Left lung (tissue), 10 donors: ENCODE data around the gene EXOC3. TPM values are rescaled to one million over a fixed set of nuclear protein-coding genes. Genes with fewer than 3 reads are reported as not detected.

Source experiments
- ATAC-seq: fragments of 200-7000 bp; cut with Tn5 transposase; one replicate; pipeline ENCODE4 v1.9.1; 2020; ENCODE audit warnings: moderate library complexity
- DNase-seq, 4 donors: peaks; one replicate each; pipeline ENCODE4 v3.0.0-alpha.2; 2013 to 2020
- H3K27ac ChIP-seq, 2 donors: fragments of 200-600 bp; sonication (generic) in 1 of 2; one replicate each; pipeline versions ENCODE4 v1.5.0 to v1.8.0; 2020 to 2021
- H3K27me3 ChIP-seq, 2 donors: fragments of 200-600 bp; sonication (generic) in 1 of 2; one replicate each; pipeline versions ENCODE4 v1.5.0 to v1.8.0; 2020 to 2021
- H3K36me3 ChIP-seq, 2 donors: fragments of 200-600 bp; sonication (generic) in 1 of 2; one replicate each; pipeline versions ENCODE4 v1.5.0 to v1.8.0; 2020 to 2021
- H3K4me1 ChIP-seq, 2 donors: fragments of 200-600 bp; one replicate each; pipeline ENCODE4 v1.8.0; 2021
- H3K4me3 ChIP-seq, 2 donors: fragments of 200-600 bp; sonication (generic) in 1 of 2; one replicate each; pipeline versions ENCODE4 v1.5.0 to v1.8.0; 2020 to 2021; ENCODE audit warnings: mild to moderate bottlenecking in 1 of 2
- H3K9me3 ChIP-seq, 2 donors: fragments of 200-600 bp; sonication (generic) in 1 of 2; one replicate each; pipeline versions ENCODE4 v1.5.0 to v1.8.0; 2020 to 2021
- intact Hi-C, 2 donors: fragments of 100-400 bp; cut with DNase I; formaldehyde crosslinking; loops; one replicate each; pipeline versions ENCODE4 v1.11.2 to v1.14.2; 2022
- polyA plus RNA-seq, 6 donors: library from polyadenylated mRNA; unstranded; fragments of 120-200 nt; gene quantifications; one replicate each; pipeline ENCODE4 v1.2.1, GENCODE V29; 2013; ENCODE audit not compliant: insufficient read length in 6 of 6
- total RNA-seq, 2 donors: library from RNA; stranded (reverse); fragmentation: NEBNext Ultra II Directional; extraction: Animal tissue kit (Norgen Biotek cat#: 25700); gene quantifications; one replicate each; pipeline ENCODE4 v1.2.1, GENCODE V29; 2021
- TF ChIP-seq, protein P1 (sequence below), 2 donors: fragments of 200-600 bp; sonication (generic) in 1 of 2; IDR thresholded peaks; one replicate each; pipeline versions ENCODE4 v1.5.0 to v1.8.0; 2021; ENCODE audit warnings: antibody characterized with exemption in 2 of 2
- donor health status: DM: no; HTN: yes; CAD: no.
- donor health status: DM: no; HTN: no; CAD: no.

The EXOC3 gene
- total and polyA plus RNA-seq, 8 donors, result 43.8 to 62.4 (median 57.0) TPM

GRCh38 chr5:444226-444625 is 1.2 kb downstream of the EXOC3 start:
- intact Hi-C loops, result no loop called here
- peaks cover 0 to 52% of the 10 kb centered on the region in 2 donors for H3K4me1 ChIP-seq
- TF ChIP-seq, protein P1, sequence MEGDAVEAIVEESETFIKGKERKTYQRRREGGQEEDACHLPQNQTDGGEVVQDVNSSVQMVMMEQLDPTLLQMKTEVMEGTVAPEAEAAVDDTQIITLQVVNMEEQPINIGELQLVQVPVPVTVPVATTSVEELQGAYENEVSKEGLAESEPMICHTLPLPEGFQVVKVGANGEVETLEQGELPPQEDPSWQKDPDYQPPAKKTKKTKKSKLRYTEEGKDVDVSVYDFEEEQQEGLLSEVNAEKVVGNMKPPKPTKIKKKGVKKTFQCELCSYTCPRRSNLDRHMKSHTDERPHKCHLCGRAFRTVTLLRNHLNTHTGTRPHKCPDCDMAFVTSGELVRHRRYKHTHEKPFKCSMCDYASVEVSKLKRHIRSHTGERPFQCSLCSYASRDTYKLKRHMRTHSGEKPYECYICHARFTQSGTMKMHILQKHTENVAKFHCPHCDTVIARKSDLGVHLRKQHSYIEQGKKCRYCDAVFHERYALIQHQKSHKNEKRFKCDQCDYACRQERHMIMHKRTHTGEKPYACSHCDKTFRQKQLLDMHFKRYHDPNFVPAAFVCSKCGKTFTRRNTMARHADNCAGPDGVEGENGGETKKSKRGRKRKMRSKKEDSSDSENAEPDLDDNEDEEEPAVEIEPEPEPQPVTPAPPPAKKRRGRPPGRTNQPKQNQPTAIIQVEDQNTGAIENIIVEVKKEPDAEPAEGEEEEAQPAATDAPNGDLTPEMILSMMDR (IDR thresholded peaks at IDR 0.05), result no peak
- H3K36me3 ChIP-seq, result peaks cover 3 to 36% of the 10 kb centered on the region in 2 donors
- no peaks in the 10 kb centered on the region for H3K9me3 ChIP-seq
- no peak for ATAC-seq
- no peak overlapping the region for H3K27ac ChIP-seq
- H3K4me3 ChIP-seq, result peak overlapping the region in 1 of 2 donors; percentile 88
- no peaks in the 10 kb centered on the region for H3K27me3 ChIP-seq
- DNase-seq, result no peak

- DNase-seq (no peak), ATAC-seq (no peak)
- H3K27me3 ChIP-seq, result no peaks in the 10 kb centered on the region
Observed at GRCh38 chr5:445591-445990, 2.6 kb downstream of the EXOC3 start.

GRCh38 chr5:446066-446882 is 3.3 kb downstream of the EXOC3 start:
- Histone ChIP-seq H3K27me3 (no peaks in the 10 kb centered on the region), H3K4me3 (no peak overlapping the region), H3K4me1 (peaks cover 0 to 54% of the 10 kb centered on the region in 2 donors), H3K9me3 (peaks cover under 1 to 2% of the 10 kb centered on the region in 2 donors), H3K27ac (no peak overlapping the region), H3K36me3 (peaks cover 3 to 56% of the 10 kb centered on the region in 2 donors)
- ATAC-seq (no peak), DNase-seq (no peak)
- intact Hi-C loops, result no loop called here
- TF ChIP-seq, protein P1 (IDR thresholded peaks at IDR 0.05), result no peak

More at GRCh38 chr5:445591-445990, 2.6 kb downstream of the EXOC3 start:
- no peak overlapping the region for H3K4me3 ChIP-seq
- peaks cover 3 to 49% of the 10 kb centered on the region in 2 donors for H3K36me3 ChIP-seq
- H3K27ac ChIP-seq, result no peak overlapping the region
- no peaks in the 10 kb centered on the region for H3K9me3 ChIP-seq
- TF ChIP-seq, protein P1 (IDR thresholded peaks at IDR 0.05), result no peak
- intact Hi-C loops, result no loop called here
- H3K4me1 ChIP-seq, result peaks cover 0 to 54% of the 10 kb centered on the region in 2 donors

GRCh38 chr5:446883-447263 is 3.9 kb downstream of the EXOC3 start:
- peaks cover 3 to 62% of the 10 kb centered on the region in 2 donors for H3K36me3 ChIP-seq

DNA sequence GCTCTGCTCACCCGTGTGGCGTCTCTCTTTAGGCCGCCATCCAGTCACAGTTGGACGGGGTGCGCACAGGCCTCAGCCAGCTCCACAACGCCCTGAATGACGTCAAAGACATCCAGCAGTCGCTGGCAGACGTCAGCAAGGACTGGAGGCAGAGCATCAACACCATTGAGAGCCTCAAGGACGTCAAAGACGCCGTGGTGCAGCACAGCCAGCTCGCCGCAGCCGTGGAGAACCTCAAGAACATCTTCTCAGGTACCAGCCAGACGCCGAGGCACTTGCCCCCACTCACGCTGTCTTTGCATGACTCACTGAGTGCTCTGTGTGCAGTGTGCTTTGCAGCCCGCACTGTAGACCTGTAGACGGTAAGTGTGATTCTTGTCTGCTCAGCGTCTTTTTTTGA is 4.5 kb downstream of the EXOC3 start:
- H3K36me3 ChIP-seq, result peaks cover 3 to 69% of the 10 kb centered on the region in 2 donors
- peak overlapping the region in 1 of 2 donors; percentile 69 for H3K27ac ChIP-seq
- peaks cover 6 to 13% of the 10 kb centered on the region in 2 donors for H3K9me3 ChIP-seq
- intact Hi-C loops, result no loop called here
- TF ChIP-seq, protein P1 (IDR thresholded peaks at IDR 0.05), result no peak
- no peak for DNase-seq
- H3K27me3 ChIP-seq, result no peaks in the 10 kb centered on the region
- H3K4me3 ChIP-seq, result no peak overlapping the region
- ATAC-seq, result no peak
- H3K4me1 ChIP-seq, result peaks cover 0 to 46% of the 10 kb centered on the region in 2 donors

More at GRCh38 chr5:446883-447263, 3.9 kb downstream of the EXOC3 start:
- H3K27me3 ChIP-seq, result no peaks in the 10 kb centered on the region
- H3K27ac ChIP-seq, result no peak overlapping the region
- no peak for DNase-seq
- peak; percentile 23 for ATAC-seq
- H3K9me3 ChIP-seq, result peaks cover 6 to 8% of the 10 kb centered on the region in 2 donors
- intact Hi-C loops, result no loop called here
- H3K4me3 ChIP-seq, result no peak overlapping the region
- H3K4me1 ChIP-seq, result peaks cover 0 to 51% of the 10 kb centered on the region in 2 donors
- TF ChIP-seq, protein P1 (IDR thresholded peaks at IDR 0.05), result peak; percentile 33 to 49
